ENCODE measurements around the gene PTGDR2. TPM values are rescaled to one million over a fixed set of nuclear protein-coding genes. Genes with fewer than 3 reads are reported as not detected.

Gene PTGDR2
- total RNA-seq, 1 experiment from 2014 or later: not detected

GRCh38 chr11:60852982-60853950 lies 2.5 kb downstream of the PTGDR2 start:
- DNase-seq (no peak), ATAC-seq (no peak)
- Histone ChIP-seq H3K4me2 (ENCODE audit: low read length) (no peak overlapping the region), H2AFZ (ENCODE audit: low read length) (no peak overlapping the region), H3K27ac (ENCODE audit: low read length) (no peak overlapping the region), H3F3A (ENCODE audit: low read length, unreplicated experiment) (no peaks in the 10 kb centered on the region), H3K9me2 (replicated peaks; ENCODE audit: low read length) (no peaks in the 10 kb centered on the region), H3K27me3 (ENCODE audit: low read length) (no peaks in the 10 kb centered on the region), H3K9ac (ENCODE audit: low read length) (no peak overlapping the region), H4K20me1 (ENCODE audit: low read length) (no peaks in the 10 kb centered on the region), H3K4me3 (ENCODE audit: low read length) (no peak overlapping the region), H3K79me2 (ENCODE audit: low read length) (no peaks in the 10 kb centered on the region), H3K4me1 (ENCODE audit: insufficient read depth, low read length) (peaks cover 8% of the 10 kb centered on the region), H3K9me3 (ENCODE audit: low read length) (no peaks in the 10 kb centered on the region), H3K36me3 (ENCODE audit: low read depth, low read length) (peaks cover 25% of the 10 kb centered on the region; the same call in 1 of the 2 replicates)
- POLR2A ChIA-PET (ENCODE audit: unreplicated experiment): no interaction called here
- TF ChIP-seq EZH2phosphoT487 (IDR thresholded peaks at IDR 0.05; ENCODE audit: borderline replicate concordance, low read length) (no peak), EZH2 (IDR thresholded peaks at IDR 0.05; ENCODE audit: low read length, unreplicated experiment) (no peak), CTCF (conservative IDR thresholded peaks at IDR 0.05; ENCODE audit: low read depth, low read length) (no peak)
- intact Hi-C loops (cut with micrococcal nuclease): no loop called here
- CTCF ChIA-PET: no interaction called here
- BruUV-seq (replicated peaks): no TSS peak

DNA sequence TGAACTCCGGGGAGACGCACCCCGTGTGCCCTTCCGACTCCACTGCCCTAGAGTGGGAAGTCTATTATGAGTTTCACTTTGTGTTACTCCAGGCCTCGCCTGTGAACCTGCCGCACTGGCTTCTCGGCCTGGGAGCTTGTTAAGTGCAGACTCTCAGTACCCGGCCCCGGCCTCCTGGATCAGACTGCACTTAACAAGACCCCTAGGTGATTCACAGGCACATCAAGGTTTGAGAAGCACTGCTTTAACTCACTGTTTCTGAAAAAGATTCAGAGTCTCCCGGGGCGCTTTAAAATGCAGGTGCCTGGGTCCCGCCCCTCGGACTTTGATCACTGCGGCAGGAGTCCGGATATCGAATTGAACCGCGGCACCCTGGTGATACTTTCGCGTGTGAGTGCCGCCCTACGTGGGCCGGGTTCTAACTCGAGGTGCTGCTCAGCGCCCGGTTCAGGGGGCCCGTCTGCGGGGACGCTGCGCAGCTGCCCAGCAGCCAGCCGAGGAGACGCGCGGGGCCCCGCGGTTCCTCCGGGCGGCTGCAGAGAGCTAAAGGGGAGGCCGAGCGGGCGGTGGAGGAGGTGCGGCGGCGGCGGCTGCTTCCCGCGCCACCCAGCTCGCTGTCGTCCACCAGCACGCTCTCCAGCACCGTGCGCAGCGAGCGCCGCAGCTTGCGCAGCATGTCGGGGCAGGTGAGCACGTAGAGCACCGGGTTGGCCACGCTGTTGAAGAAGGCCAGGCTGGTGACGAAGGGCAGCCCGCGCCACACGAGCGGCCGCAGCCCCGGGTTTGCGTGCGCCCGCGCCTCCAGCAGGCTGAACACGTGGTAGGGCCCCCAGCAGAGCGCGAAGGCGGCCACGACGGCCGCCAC lies 3.4 kb downstream of the PTGDR2 start:
- CTCF ChIA-PET: no interaction called here
- no peak overlapping the region for H3K9ac ChIP-seq (ENCODE audit: low read length)
- H3K4me2 ChIP-seq (ENCODE audit: low read length): no peak overlapping the region
- BruUV-seq (replicated peaks): no TSS peak
- peaks cover 31% of the 10 kb centered on the region; the same call in 1 of the 2 replicates for H3K36me3 ChIP-seq (ENCODE audit: low read depth, low read length)
- H3K9me2 ChIP-seq (replicated peaks; ENCODE audit: low read length): no peaks in the 10 kb centered on the region
- TF ChIP-seq EZH2phosphoT487 (IDR thresholded peaks at IDR 0.05; ENCODE audit: borderline replicate concordance, low read length) (no peak), EZH2 (IDR thresholded peaks at IDR 0.05; ENCODE audit: low read length, unreplicated experiment) (no peak), CTCF (conservative IDR thresholded peaks at IDR 0.05; ENCODE audit: low read depth, low read length) (no peak)
- no peak overlapping the region for H3K4me3 ChIP-seq (ENCODE audit: low read length)
- ATAC-seq (no peak), DNase-seq (no peak)
- H3K27me3 ChIP-seq (ENCODE audit: low read length): no peaks in the 10 kb centered on the region
- no peaks in the 10 kb centered on the region for H3F3A ChIP-seq (ENCODE audit: low read length, unreplicated experiment)
- H2AFZ ChIP-seq (ENCODE audit: low read length): no peak overlapping the region
- H4K20me1 ChIP-seq (ENCODE audit: low read length): no peaks in the 10 kb centered on the region
- no peaks in the 10 kb centered on the region for H3K4me1 ChIP-seq (ENCODE audit: insufficient read depth, low read length)
- H3K9me3 ChIP-seq (ENCODE audit: low read length): no peaks in the 10 kb centered on the region
- POLR2A ChIA-PET (ENCODE audit: unreplicated experiment): interaction anchor here (0.6 kb wide), 1 partner anchor 21 kb away, joined by 4 read pairs; no protein-coding TSS in a partner anchor
- intact Hi-C loops (cut with micrococcal nuclease): no loop called here
- no peak overlapping the region for H3K27ac ChIP-seq (ENCODE audit: low read length)
- peaks cover 3% of the 10 kb centered on the region; the same call in 1 of the 2 replicates for H3K79me2 ChIP-seq (ENCODE audit: low read length)
